ENCODE data around the gene COPB2. TPM values are rescaled to one million over a fixed set of nuclear protein-coding genes. Genes with fewer than 3 reads are reported as not detected.
"Not testable (repeated sequence)": the region's sequence is repeated elsewhere in the genome, so short reads cannot be mapped to it uniquely, and the experiment has no call there.

Gene COPB2
- 139 and 156 TPM in 2 replicates for total RNA-seq (2014; rRNA removed; shearing (Covaris generic))

DNA sequence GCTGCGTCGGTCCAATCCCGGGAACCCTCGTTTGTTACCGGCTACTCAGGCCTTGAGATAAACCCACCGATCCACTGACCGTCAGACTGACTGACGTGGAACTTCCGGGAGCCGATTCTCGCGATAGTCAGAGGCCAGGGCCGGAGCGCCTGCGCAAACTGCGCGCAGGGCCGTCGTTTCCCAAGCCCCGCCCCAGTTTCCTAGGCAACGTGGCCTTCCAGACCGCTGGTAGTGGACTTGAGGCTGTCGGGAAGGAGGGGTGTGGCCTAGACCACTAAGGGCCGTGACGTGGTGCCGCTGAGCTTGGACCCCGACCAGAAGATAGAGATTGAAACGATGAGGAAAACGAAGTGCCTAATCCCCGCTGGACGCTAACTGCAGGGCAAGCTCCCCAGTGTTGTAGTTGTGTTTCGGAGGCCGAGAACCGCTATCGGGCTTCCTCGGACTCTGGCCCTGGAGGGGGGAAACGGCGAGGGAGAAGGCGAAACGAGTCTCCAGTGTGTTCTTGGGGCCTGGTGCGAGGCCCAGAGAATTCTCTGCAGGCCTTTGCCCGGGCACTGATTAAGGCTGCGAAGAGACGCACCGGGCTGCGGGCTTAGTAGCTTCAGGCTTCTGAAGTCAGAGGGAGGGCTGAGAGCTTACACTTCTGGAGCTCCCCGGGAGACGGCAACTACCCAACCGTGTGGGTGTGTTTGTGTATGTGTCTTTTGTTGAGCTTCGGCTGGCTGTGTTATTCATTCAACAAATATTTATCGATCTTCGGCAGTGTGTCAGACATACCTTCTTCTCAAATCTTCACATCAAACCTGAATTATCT, at the start of gene COPB2:
COPB2 (minus strand) TSS at position 96 of the 817 bp plus-strand sequence. CDS start 97 bp downstream, outside the sequence.
- DNase-seq (ENCODE audit: low read depth), result peak; percentile 100

DNA sequence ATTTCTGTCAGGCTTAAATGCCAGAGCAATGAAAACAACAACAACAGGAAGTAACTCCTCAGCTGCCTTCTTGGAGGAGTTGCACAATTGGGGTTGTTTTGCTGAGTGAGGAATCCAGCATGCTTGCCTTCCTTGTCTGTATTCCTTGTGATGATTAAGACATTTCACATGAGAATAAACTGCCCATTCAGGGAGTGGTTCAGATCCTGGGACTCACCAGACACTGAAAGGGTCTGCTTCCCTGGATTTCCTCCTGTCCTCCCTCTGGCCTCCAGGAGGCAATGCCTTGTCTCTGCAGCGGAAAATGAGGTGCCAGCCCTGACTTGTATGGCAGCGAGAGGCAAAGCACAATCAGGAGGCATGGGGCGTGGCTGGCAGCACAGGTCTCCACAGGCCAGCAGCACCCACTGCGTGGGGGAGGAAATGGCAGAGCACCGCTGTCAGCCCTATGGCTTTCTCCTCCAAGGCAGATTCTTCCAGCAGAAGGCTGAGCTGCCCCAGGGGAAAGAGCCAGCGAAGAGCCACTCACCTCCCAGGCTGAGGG, 45.4 kb upstream of the COPB2 start:
- peak; percentile 6 for DNase-seq (ENCODE audit: low read depth)

DNA sequence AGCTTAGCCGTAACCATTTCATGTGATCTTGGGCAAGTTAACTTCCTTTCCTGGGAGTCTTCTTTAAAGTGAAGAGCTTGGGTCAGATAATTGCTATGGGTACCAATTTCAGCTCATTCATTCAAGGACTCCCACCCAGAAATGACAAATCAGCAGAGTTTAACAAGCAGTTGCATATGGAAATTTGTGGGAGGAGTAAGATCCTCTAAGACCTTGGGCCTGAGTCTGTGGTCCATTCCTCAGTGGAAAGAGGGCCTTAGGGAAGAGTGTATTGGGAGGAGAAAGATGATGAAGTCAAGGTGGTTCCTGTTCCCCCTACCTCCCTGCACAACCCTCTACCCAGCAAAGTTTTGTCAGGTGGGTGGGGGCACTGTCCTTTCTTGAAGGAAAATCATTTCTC, 44.8 kb upstream of the COPB2 start:
- DNase-seq (ENCODE audit: low read depth), result no peak

DNA sequence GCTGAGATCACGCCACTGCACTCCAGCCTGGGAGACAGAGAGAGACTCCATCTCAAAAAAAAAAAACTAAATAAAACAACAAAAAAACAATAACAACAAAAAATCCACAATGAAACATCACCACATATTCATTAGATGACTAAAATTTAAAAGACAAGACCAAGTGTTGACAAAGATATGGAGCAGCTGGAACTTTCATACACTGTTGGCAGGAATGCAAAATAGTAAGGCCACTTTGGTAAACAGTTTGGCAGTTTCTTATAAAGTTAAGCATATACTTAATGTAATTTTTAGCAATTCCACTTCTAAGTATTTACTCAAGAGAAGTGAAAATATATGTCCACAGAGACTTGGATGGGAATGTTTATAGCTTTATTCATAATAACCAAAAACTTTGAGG, 43.6 kb upstream of the COPB2 start:
- no peak for DNase-seq (ENCODE audit: low read depth)

DNA sequence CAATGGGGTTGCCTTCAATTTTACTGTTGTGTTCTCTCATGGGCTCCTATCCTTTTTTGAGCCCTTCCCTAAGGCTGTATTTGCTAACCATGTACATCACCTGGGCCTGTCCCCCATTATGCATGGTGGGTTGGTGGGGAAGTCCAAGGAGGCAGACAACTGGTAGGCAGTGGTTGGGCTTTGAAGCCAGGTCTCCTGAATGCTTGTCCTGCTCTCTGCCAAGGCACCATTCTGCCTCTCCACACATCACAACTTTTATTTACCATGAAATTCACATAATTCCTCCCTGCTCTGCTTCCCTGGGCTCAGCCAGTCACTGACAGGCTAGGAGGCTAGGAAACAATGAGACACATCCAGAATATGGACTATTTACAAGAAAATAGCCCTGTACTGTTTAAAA, 41.0 kb upstream of the COPB2 start:
- DNase-seq (ENCODE audit: low read depth), result no peak

DNA sequence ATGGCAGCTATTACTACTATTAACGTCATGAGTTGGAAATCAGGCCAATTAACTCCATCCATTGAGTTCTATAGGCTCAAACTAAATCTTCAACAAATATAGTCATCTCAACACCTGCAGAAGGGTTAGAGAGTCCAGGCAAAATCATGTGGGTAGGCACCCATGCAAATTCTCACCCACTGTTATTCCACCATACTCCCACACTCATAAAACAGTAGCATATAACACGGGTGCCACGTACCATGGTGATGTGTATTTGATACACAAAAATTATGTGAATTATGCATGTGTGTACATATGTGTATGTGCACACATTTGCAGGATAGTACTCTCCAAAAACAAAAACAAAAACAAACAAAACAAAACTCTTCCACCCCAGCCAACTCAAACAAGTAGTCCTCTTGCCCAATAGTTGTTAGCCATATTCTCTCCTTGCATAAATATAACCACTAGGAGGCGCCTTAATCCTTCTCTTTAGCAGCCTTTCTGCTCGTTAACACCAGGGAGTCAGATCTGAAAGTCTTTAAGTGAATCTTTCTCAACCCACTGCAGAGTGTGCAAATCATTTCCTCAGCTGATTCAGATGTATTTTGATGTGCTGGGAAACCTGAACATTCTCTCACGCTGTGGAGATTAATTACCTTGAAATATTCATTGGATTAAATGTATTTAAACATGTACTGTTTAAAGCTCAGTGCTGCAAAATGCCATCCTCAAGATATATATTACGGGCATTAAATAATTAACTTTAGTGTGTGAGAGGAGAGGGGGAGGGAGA, 38.0 kb upstream of the COPB2 start:
- peak; percentile 43 for DNase-seq (ENCODE audit: low read depth)

DNA sequence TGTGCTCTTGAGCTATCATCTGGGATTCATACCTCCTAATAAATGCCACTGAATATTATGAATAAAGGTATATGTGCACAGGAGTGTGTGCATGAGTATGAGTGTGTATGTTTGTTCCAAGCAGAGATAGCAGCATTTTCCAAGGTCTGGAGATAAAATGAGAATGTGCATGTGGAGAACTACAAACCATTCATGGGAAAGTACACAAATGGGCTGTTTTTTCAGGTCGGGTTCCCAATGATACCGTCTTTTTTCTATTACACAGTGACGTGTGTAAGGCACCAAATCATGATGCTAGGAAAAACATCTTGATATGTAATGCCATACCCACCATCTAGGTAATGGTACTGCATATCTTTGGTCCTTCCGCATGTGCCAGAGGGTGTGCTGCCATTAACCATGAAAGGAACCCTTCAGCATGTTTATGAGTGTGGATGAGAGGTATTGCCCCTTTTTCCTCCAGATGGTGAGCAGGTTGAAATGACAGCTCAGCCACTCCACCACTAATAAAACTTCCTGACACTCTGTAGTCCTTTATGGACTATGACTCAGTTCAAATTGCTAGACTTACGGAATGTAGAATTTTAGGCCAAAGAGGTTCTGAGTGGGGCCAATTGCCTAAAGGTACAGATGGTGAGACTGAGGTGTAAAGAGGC, 36.4 kb upstream of the COPB2 start:
- DNase-seq (ENCODE audit: low read depth), result no peak

DNA sequence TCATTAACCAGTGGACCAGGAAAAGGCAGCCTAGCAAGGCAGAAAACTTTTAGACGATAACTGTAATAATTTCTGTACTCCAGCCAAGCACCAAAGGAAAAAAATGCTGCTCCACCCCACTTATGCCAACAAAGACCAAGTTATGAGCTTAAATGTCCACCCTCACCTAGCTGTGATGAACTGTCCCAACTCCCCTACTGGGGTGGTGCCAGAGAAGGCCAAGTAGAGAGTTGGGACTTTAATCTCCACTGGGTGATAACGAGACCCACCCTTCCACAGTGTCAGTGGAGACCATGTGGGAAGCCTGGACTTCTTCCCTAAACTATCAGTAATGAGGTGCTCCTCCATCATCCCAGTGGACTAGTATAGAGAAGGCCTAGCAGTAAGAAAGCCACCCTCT, 33.8 kb upstream of the COPB2 start:
- no peak for DNase-seq (ENCODE audit: low read depth)

DNA sequence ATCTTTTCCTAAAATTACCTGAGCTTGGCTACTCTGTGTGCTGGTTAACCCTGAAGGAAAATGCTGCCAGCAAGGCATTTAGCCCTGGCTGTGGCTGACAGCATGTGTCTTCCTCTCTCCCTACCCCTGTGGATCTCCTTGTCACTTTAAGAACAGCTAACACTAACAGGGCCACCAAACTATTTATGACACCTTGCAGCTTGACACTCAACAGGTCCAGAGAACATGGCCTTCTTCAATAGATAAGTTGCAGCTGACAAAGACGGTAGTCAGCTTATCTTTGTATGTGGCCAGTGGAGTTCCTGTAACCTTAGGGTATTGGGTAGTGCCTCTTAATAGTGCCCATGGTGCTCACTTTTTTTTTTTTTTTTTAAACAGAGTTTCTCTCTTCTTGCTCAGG, 32.0 kb upstream of the COPB2 start:
- no peak for DNase-seq (ENCODE audit: low read depth)

DNA sequence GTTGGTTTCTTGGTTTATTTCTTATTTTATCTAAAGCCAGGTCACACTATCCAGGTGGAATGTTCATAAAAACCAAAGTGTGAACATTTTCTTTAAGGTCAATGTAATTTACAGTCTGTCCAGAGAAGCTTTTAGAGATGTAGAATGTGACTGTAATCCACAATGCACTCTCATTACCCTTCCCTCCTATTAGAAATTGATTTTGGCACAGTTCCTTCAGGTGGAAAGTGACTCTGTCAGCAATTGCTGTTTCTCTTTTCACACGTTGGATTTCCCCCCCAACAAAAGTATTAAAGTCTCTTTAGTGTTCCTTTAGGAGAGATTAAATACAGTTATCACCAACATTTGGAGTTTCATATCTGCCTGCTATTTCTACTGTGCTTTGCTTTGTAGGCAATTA, 31.6 kb upstream of the COPB2 start:
- DNase-seq (ENCODE audit: low read depth), result no peak

DNA sequence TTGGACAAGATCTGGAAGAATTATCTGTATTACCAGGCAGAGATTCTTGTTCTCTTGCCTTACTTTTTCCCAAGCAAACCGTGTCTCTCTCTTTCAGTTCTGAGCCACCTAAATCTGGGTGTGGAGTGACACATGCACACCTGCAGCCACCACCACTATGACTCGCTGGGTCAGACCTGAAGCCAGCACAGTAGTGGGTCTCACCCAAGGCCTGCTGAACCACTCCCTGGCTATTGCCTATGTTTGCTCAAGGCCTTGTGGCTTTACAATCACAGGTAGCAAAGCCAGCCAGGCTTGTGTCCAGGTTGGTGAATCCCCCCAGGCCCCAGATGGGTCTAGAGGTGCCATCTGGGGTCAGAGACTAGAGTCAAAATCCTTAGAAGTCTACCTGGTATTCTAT, 28.7 kb upstream of the COPB2 start:
- DNase-seq (ENCODE audit: low read depth), result no peak

DNA sequence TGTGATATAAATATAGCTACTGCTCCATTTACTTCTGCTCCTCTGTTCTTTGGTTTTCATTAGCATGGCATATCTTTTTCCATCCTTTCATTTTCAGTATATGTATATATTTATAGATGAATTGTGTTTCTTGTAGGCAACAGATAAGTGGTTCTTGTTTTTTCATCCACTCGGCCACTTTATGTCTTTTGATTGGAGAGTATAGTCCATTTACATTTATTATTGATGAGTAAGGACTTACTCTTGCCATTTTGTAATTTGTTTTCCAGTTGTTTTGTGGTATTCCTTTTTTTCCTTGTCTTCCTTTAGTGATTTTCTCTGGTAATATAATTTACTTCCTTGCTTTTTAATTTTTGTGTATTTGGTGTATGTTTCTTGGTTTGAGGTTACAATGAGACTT, 26.8 kb upstream of the COPB2 start:
- no peak for DNase-seq (ENCODE audit: low read depth)

DNA sequence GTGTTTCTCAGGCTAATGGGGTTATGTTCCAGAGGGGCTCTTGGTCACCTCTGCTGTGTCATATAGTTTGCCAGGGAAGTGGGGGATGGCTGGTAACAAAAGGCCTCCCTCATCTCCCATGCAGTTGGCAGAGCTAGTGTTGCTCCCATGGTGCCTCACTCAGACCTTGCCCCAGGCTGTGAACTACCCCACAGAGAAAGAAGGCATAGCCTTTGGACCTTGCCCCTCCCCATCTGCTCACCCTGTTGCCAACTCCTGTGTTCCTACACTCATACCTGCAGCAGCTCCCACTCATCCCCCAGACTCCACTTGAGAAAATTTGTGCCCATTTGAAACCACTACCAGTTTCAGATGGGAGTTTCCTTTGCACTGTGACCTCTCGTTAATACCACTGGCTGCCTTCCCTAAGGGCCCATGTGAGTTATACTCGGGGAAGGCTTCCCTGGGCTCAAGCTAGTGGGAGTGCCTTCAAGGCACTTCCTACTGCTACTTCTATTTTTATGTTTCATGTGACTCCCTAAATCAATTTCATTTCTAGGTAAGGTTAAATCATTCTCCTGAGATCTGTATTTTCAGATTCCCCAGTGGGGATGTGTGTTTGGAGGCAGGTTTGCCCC, 25.3 kb upstream of the COPB2 start:
- no peak for DNase-seq (ENCODE audit: low read depth)

DNA sequence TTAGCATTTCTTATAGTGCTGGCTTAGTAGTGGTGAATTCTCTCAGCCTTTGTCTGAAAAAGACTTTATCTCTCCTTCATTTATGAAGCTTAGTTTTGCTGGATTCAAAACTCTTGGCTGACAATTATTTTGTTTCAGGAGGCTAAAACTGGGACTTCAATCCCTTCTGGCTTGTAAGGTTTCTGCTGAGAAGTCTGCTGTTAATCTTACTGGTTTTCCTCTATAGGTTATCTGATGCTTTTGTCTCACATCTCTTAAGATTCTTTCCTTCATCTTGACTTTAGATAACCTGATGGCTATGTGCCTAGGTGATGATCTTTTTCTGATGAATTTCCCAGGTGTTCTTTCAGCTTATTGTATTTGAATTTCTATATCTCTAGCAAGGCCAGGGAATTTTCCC, 23.4 kb upstream of the COPB2 start:
- not testable (repeated sequence) for DNase-seq (ENCODE audit: low read depth)

DNA sequence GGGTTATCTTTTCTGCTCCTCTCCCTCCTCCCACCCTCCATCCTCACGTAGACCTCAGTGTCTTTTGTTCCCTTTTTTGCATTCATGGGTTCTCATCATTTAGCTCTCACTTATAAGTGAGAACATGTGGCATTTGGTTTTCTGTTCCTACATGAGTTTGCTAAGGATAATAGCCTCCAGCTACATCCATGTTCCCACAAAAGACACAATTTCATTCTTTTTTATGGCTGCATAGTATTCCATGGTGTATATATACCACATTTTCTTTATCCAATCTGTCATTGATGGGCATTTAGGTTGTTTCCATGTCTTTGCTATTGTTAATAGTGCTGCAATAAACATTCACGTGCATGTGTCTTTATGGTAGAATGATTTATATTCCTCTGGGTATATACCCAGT, 11.7 kb upstream of the COPB2 start:
- DNase-seq (ENCODE audit: low read depth), result not testable (repeated sequence)

DNA sequence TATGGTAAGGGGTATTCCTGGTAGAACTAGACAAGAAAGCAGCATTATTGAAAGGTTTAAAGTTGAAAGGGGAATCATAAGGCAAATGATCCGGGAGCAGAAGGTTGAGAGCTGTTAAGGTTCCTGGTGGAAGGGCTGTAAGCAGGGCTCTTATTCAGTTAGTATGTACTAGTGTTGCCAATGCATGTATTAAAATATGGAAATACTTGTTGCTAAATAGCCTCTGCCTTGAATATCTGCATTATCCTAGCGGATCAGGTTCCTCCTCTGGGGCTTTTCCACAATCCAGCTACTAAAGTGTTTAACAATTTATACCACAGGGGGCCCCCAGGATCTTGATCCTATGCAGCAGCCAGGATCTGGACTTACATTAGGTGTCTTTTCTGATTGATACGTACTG, 7.3 kb upstream of the COPB2 start:
- no peak for DNase-seq (ENCODE audit: low read depth)

DNA sequence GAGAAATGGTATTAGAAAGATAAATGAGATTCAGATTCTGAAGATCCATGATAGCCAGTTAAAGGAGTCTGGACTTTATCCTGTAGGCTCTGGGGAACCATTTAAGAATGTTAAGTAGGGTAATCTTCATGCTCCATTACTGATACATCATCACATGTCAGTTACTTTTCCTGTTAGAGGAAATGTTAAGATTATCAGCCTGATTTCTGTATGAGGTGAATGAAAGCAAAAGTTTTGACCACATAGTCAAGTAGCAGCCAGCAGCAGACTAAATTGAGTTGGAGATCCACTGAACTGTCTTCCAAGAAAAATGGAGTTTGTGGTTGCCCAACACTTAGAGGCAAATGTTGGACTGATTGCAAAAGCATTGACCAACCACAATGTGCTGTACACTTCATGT, 4.7 kb upstream of the COPB2 start:
- DNase-seq (ENCODE audit: low read depth), result no peak

DNA sequence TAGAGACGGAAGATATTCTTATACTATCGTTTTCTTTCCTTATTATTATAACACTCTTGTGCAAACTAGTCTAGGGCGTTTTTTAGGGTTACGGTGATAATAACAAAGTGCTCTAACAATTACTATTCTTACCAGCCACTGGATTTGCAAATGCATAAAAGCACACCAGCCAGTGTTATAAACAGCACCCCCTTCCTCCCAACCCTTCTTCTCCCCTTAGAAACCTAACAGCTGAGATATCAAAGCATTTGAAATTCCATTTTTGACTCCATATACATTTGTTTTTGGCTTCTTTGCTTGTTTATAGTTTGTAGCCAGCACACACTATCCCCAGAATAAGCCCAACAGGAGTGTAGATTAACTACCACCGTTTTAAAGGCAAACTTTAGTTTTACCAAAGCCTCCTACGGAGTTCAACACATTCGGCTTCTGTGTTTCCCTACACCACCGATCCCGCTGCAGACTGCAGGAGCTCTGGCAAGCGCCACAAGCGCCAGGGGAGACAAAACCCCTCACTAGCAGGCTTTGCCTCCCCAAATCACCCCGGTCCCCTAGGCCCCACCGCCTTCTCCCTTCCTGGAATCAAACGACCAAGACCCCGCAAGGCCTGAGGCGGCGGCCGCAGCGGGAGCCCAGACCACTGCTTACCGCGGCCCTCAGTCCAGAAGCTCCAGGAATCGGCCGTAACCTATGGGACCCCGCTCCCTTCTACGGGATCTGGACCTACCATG, 461 bp downstream of the COPB2 start:
- DNase-seq (ENCODE audit: low read depth), result peak; percentile 4

DNA sequence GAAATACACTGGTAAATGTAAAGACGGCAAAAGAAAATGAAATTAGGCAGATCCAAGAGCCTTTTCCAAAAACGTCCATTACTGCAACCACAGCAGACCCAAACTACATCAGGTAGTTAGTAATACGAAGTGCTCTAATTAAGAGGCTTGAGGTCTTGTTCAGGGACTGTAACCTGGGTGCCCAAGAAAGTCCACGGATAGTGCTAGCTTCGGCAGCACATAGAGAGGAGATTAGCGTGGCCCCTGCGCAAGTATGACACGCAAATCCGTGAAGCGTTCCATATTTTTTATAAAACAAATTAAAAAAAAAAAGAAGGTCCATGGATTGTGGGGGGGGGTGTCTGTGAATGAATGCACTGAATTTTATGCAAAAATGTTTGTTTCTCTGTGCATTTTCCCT, 1.4 kb downstream of the COPB2 start:
- no peak for DNase-seq (ENCODE audit: low read depth)

DNA sequence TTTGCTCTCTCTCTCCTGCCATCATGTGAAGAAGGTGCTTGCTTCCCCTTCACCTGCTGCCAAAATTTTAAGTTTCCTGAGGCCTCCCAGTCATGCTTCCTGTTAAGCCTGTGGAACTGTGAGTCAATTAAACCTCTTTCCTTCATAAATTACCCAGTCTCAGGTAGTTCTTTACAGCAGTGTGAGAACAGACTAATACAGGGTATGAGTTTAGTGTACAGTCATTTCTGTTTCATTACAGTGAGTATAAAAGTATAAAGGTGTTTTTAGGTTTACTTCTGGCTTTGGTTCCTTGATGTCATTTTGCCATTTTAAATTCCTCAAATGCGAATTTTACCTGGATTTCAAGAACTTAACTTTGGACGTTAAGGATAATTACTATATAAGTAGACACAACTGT, 7.2 kb downstream of the COPB2 start:
- DNase-seq (ENCODE audit: low read depth), result not testable (repeated sequence)

DNA sequence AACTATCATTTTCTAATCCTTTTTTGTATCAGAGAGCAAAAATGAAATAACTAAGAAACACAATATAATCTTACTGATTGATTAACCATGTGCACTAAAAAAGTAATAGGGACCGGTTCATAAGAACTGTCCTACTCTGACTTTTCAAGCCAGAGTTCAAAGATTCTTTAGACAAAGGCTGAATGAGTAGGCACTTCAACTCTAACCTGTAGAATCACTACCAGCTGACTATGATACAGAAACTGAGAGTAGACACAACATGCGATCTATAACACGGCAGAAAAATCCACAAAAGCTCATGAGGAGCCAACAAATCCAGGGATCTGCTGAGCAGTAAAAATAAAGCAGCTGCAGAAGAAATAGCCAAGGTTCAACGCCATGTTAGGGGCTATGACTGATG, 8.9 kb downstream of the COPB2 start:
- DNase-seq (ENCODE audit: low read depth), result no peak
